PC-3 (cell line): Measurements from ENCODE around the gene MYO3B. TPM values are rescaled to one million over a fixed set of nuclear protein-coding genes. Genes with fewer than 3 reads are reported as not detected.
A peak's percentile ranks its signal among the peaks of the same experiment; 100 is the strongest.

Experiments
- ATAC-seq: fragments of 200-7000 bp; cut with Tn5 transposase; 2 replicates; pipeline ENCODE4 v1.9.1; 2020; ENCODE audit warnings: mild to moderate bottlenecking, moderate library complexity
- BruUV-seq: library from RNA; stranded (reverse); fragments of 400-500 nt; replicated peaks from 2 replicates; lab custom pipeline; 2021; lab: Mats Ljungman, UMichigan
- CTCF ChIA-PET: fragments of 300-600 bp; sonication (Branson Sonifier 250); formaldehyde crosslinking; loops from one replicate; lab custom pipeline; 2022; ENCODE audit warnings: antibody characterized with exemption; lab: Charles Lee
- POLR2A ChIA-PET: fragments of 300-600 bp; sonication (Branson Sonifier 250); formaldehyde crosslinking; loops from one replicate; lab custom pipeline; 2022; ENCODE audit warnings: antibody characterized with exemption; ENCODE audit not compliant: unreplicated experiment; lab: Charles Lee
- DNase-seq: peaks from one replicate; pipeline ENCODE4 v3.0.0-alpha.2; 2015
- H2AFZ ChIP-seq: fragments of 300-600 bp; sonication (generic); 2 replicates; pipeline ENCODE4 v1.6.0; 2016; ENCODE audit warnings: antibody characterized with exemption, low read length
- H3F3A ChIP-seq: fragments of 300-600 bp; sonication (generic); one replicate; pipeline ENCODE4 v1.6.0; 2017; ENCODE audit warnings: antibody characterized with exemption, low read length, control low read depth, mild to moderate bottlenecking; ENCODE audit not compliant: unreplicated experiment
- H3K27ac ChIP-seq: fragments of 300-600 bp; sonication (generic); 2 replicates; pipeline ENCODE4 v1.5.1; 2016; ENCODE audit warnings: mild to moderate bottlenecking, low read length
- H3K27me3 ChIP-seq: fragments of 300-600 bp; sonication (generic); 2 replicates; pipeline ENCODE4 v1.6.1; 2016; ENCODE audit warnings: low read length, mixed read lengths
- H3K36me3 ChIP-seq: fragments of 300-600 bp; sonication (generic); 2 replicates; pipeline ENCODE4 v1.6.1; 2016; ENCODE audit warnings: low read depth, mixed run types, low read length, mixed read lengths
- H3K4me1 ChIP-seq: fragments of 300-600 bp; sonication (generic); 2 replicates; pipeline ENCODE4 v1.5.1; 2016; ENCODE audit warnings: low read length; ENCODE audit not compliant: insufficient read depth
- H3K4me2 ChIP-seq: fragments of 300-600 bp; sonication (generic); 2 replicates; pipeline ENCODE4 v1.6.0; 2016; ENCODE audit warnings: low read length
- H3K4me3 ChIP-seq: fragments of 300-600 bp; sonication (generic); 2 replicates; pipeline ENCODE4 v1.5.1; 2016; ENCODE audit warnings: mild to moderate bottlenecking, low read length, mixed read lengths
- H3K79me2 ChIP-seq: fragments of 300-600 bp; sonication (generic); 2 replicates; pipeline ENCODE4 v1.6.1; 2017; ENCODE audit warnings: low read length, mixed read lengths
- H3K9ac ChIP-seq: fragments of 300-600 bp; sonication (generic); 2 replicates; pipeline ENCODE4 v1.6.0; 2016; ENCODE audit warnings: mild to moderate bottlenecking, low read length
- H3K9me2 ChIP-seq: fragments of 300-600 bp; sonication (generic); replicated peaks from 2 replicates; pipeline ENCODE4 v1.6.1; 2016; ENCODE audit warnings: mixed run types, low read length, mixed read lengths
- H3K9me3 ChIP-seq: fragments of 300-600 bp; sonication (generic); 2 replicates; pipeline ENCODE4 v1.6.1; 2016; ENCODE audit warnings: low read length, mixed read lengths
- H4K20me1 ChIP-seq: fragments of 300-600 bp; sonication (generic); 2 replicates; pipeline ENCODE4 v1.6.1; 2016; ENCODE audit warnings: low read length, mixed read lengths
- CTCF ChIP-seq: fragments of 300-600 bp; sonication (generic); conservative IDR thresholded peaks from 2 replicates; pipeline ENCODE4 v1.5.1; 2017; ENCODE audit warnings: antibody characterized with exemption, low read depth, mild to moderate bottlenecking, low read length
- EZH2 ChIP-seq: fragments of 300-600 bp; sonication (generic); IDR thresholded peaks from one replicate; pipeline ENCODE4 v1.6.1; 2017; ENCODE audit warnings: antibody characterized with exemption, mild to moderate bottlenecking, low read length; ENCODE audit not compliant: unreplicated experiment
- EZH2phosphoT487 ChIP-seq: fragments of 300-600 bp; sonication (generic); IDR thresholded peaks from 2 replicates; pipeline ENCODE4 v1.6.1; 2018; ENCODE audit warnings: mild to moderate bottlenecking, antibody characterized with exemption, low read length, borderline replicate concordance
- intact Hi-C: fragments of 100-400 bp; cut with micrococcal nuclease; formaldehyde crosslinking; loops from 2 replicates; pipeline ENCODE4 v1.9.0; 2023
- total RNA-seq: library from RNA; depleted of rRNA; stranded (reverse); fragments of >200 nt; gene quantifications from 2 replicates; pipeline ENCODE4 v1.2.3, GENCODE V29; 2014

MYO3B gene
- total RNA-seq, 1 experiment from 2014 or later, result 1.1 TPM

- ATAC-seq (no peak), DNase-seq (no peak)
- Histone ChIP-seq H3K4me2 (no peak overlapping the region), H3F3A (no peaks in the 10 kb centered on the region), H3K9me3 (no peaks in the 10 kb centered on the region), H4K20me1 (no peaks in the 10 kb centered on the region), H2AFZ (0 out of 2 replicates have a peak overlapping the region, but pooled peaks have one; percentile 27), H3K9me2 (no peaks in the 10 kb centered on the region), H3K4me1 (peaks cover 7% of the 10 kb centered on the region; the same call in 1 of the 2 replicates), H3K36me3 (no peaks in the 10 kb centered on the region), H3K27ac (no peak overlapping the region), H3K9ac (no peak overlapping the region), H3K27me3 (no peaks in the 10 kb centered on the region), H3K79me2 (no peaks in the 10 kb centered on the region), H3K4me3 (no peak overlapping the region)
- intact Hi-C loops, result no loop called here
- ChIA-PET CTCF (no interaction called here), POLR2A (no interaction called here)
- no TSS peak for BruUV-seq
- TF ChIP-seq CTCF (no peak), EZH2 (no peak), EZH2phosphoT487 (no peak)
Measured at GRCh38 chr2:170665743-170666142, 487.8 kb downstream of the MYO3B start.

GRCh38 chr2:170669909-170670308 is 492.0 kb downstream of the MYO3B start:
- H3K9ac ChIP-seq, result no peak overlapping the region
- no peak for DNase-seq

More at GRCh38 chr2:170669909-170670308, 492.0 kb downstream of the MYO3B start:
- CTCF ChIA-PET, result no interaction called here
- H3K27me3 ChIP-seq, result no peaks in the 10 kb centered on the region
- no peaks in the 10 kb centered on the region for H4K20me1 ChIP-seq
- no peaks in the 10 kb centered on the region for H3K9me3 ChIP-seq
- intact Hi-C loops, result loop anchor here (10.0 kb wide), 1 partner anchor 125 kb away; no protein-coding TSS in a partner anchor
- H3K27ac ChIP-seq, result no peak overlapping the region
- ATAC-seq, result no peak
- no peak overlapping the region for H2AFZ ChIP-seq
- no peaks in the 10 kb centered on the region for H3F3A ChIP-seq
- POLR2A ChIA-PET, result no interaction called here
- peaks cover 7% of the 10 kb centered on the region; the same call in 1 of the 2 replicates for H3K4me1 ChIP-seq
- no peaks in the 10 kb centered on the region for H3K79me2 ChIP-seq
- no peak overlapping the region for H3K4me2 ChIP-seq
- no peak overlapping the region for H3K4me3 ChIP-seq
- BruUV-seq, result no TSS peak
- TF ChIP-seq CTCF (no peak), EZH2phosphoT487 (no peak), EZH2 (no peak)
- no peaks in the 10 kb centered on the region for H3K36me3 ChIP-seq
- no peaks in the 10 kb centered on the region for H3K9me2 ChIP-seq
